Hindlimb muscle (tissue), 1 donor: ENCODE data around the gene BHLHA9. TPM values are rescaled to one million over a fixed set of nuclear protein-coding genes. Genes with fewer than 3 reads are reported as not detected.

Experiments
- DNase-seq: peaks from one replicate; pipeline ENCODE4 v3.0.0-alpha.2; 2013
- polyA plus RNA-seq: library from polyadenylated mRNA; unstranded; fragments of 120-200 nt; gene quantifications from one replicate; pipeline ENCODE4 v1.2.1, GENCODE V29; 2013; ENCODE audit not compliant: insufficient read length

Gene BHLHA9
- polyA plus RNA-seq, 1 donor: not detected

- DNase-seq: no peak
These were observed 13.5 kb upstream of the BHLHA9 start for GRCh38 chr17:1256699-1257098.

GRCh38 chr17:1260086-1260769 lies 10.0 kb upstream of the BHLHA9 start:
- no peak for DNase-seq

- DNase-seq: no peak
These were observed 9.5 kb upstream of the BHLHA9 start for GRCh38 chr17:1260770-1261161.

- DNase-seq: no peak
These were observed 6.0 kb upstream of the BHLHA9 start for GRCh38 chr17:1264196-1264595.

- DNase-seq: no peak
These were observed 2.7 kb upstream of the BHLHA9 start for GRCh38 chr17:1267471-1267943.

- DNase-seq: no peak
These were observed 783 bp downstream of the BHLHA9 start for GRCh38 chr17:1271030-1271423.

GRCh38 chr17:1271441-1271840 lies 1.2 kb downstream of the BHLHA9 start:
- DNase-seq: no peak

GRCh38 chr17:1272701-1273100 lies 2.5 kb downstream of the BHLHA9 start:
- no peak for DNase-seq

GRCh38 chr17:1273492-1274244 lies 3.4 kb downstream of the BHLHA9 start:
- no peak for DNase-seq

- no peak for DNase-seq
These were observed 4.0 kb downstream of the BHLHA9 start for GRCh38 chr17:1274245-1274608.

GRCh38 chr17:1275205-1275961 lies 5.1 kb downstream of the BHLHA9 start:
- DNase-seq: no peak

GRCh38 chr17:1275962-1276736 lies 5.9 kb downstream of the BHLHA9 start:
- DNase-seq: no peak

- no peak for DNase-seq
These were observed 10.4 kb downstream of the BHLHA9 start for GRCh38 chr17:1280652-1281051.

- DNase-seq: no peak
These were observed 16.3 kb downstream of the BHLHA9 start for GRCh38 chr17:1286379-1287106.

GRCh38 chr17:1289695-1290094 lies 19.5 kb downstream of the BHLHA9 start:
- DNase-seq: no peak

- DNase-seq: no peak
These were observed 20.4 kb downstream of the BHLHA9 start for GRCh38 chr17:1290676-1291075.

- no peak for DNase-seq
These were observed 24.0 kb downstream of the BHLHA9 start for GRCh38 chr17:1294157-1294717.

GRCh38 chr17:1298606-1299005 lies 28.4 kb downstream of the BHLHA9 start:
- no peak for DNase-seq

- no peak for DNase-seq
These were observed 29.5 kb downstream of the BHLHA9 start for GRCh38 chr17:1299552-1300370.

GRCh38 chr17:1300371-1300905 lies 30.2 kb downstream of the BHLHA9 start:
- no peak for DNase-seq
